ENCODE data around the gene SP140L. TPM values are rescaled to one million over a fixed set of nuclear protein-coding genes. Genes with fewer than 3 reads are reported as not detected.

SP140L gene
- total and polyA plus RNA-seq, 2 of the 8 experiments (the other 6 are each of a cell fraction or from before 2014, with no cell fraction given): 0.36 to 1.5 TPM

- H3K23ac ChIP-seq (ENCODE audit: insufficient read length): no peak overlapping the region
- H3K4me1 ChIP-seq (replicated peaks in 1 of 4; ENCODE audit: control insufficient read depth in 3 of 4, insufficient read depth in 4 of 4, low read length in 3 of 4): no peaks in the 10 kb centered on the region
- no peak overlapping the region for H2BK120ac ChIP-seq (replicated peaks; ENCODE audit: low read depth, low read length)
- no peak overlapping the region for H3K4ac ChIP-seq (replicated peaks; ENCODE audit: insufficient read length, low read depth, low read length)
- no peak overlapping the region for H2BK5ac ChIP-seq (ENCODE audit: low read depth, low read length)
- FAIRE-seq: no peak
- no peak for DNase-seq (ENCODE audit: low read depth in 1 of 2, low spot score in 2 of 2)
- no peak overlapping the region for H3K4me2 ChIP-seq (ENCODE audit: insufficient read depth in 1 of 2, low read depth in 2 of 2, low read length in 2 of 2)
- H3K14ac ChIP-seq (ENCODE audit: insufficient read length): no peak overlapping the region
- H3K9me3 ChIP-seq (ENCODE audit: insufficient read depth in 2 of 2, low read depth in 1 of 2, low read length in 1 of 2): no peaks in the 10 kb centered on the region
- CTCF ChIA-PET (ENCODE audit: partially characterized antibody): no interaction called here
- no peaks in the 10 kb centered on the region for H4K20me1 ChIP-seq (replicated peaks in 1 of 2; ENCODE audit: control insufficient read depth in 1 of 2, insufficient read depth in 2 of 2, low read length in 2 of 2)
- no peak overlapping the region for H2BK15ac ChIP-seq (ENCODE audit: low read length)
- H3K56ac ChIP-seq (replicated peaks; ENCODE audit: insufficient read length, low read depth, low read length): no peak overlapping the region
- 95% methylated on average over 4 of the region's 4 CpGs; no CpG with 5 or more reads in 1 of the 2 experiments for WGBS, 2 experiments (ENCODE audit: extremely low coverage in 1 of 2, insufficient coverage in 1 of 2, insufficient read length in 1 of 2, insufficient replicate concordance in 2 of 2, low coverage in 1 of 2, low lambda C conversion rate in 2 of 2, missing lambda C conversion rate in 1 of 2)
- no peaks in the 10 kb centered on the region for H3K23me2 ChIP-seq (ENCODE audit: low read depth, low read length)
- H3K79me2 ChIP-seq (ENCODE audit: control insufficient read depth in 1 of 2, insufficient read depth in 2 of 2, low read length in 2 of 2): no peaks in the 10 kb centered on the region
- H2BK20ac ChIP-seq (ENCODE audit: low read length): no peak overlapping the region
- H3K4me3 ChIP-seq (ENCODE audit: extremely low read depth in 1 of 4, insufficient read depth in 2 of 4, low read depth in 3 of 4, low read length in 4 of 4): no peak overlapping the region
- no peak overlapping the region for H4K91ac ChIP-seq (replicated peaks; ENCODE audit: insufficient read length, low read length)
- no peak for TF ChIP-seq YY1 (IDR thresholded peaks at IDR 0.05; ENCODE audit: low read depth, low read length)
- TF ChIP-seq CTBP2 (IDR thresholded peaks at IDR 0.05; ENCODE audit: borderline replicate concordance, insufficient read depth, insufficient read length, low read length): no peak
- TF ChIP-seq GABPA (IDR thresholded peaks at IDR 0.05; ENCODE audit: borderline replicate concordance, insufficient read depth, low read length): no peak
- TF ChIP-seq RNF2 (IDR thresholded peaks at IDR 0.05; ENCODE audit: borderline replicate concordance, low read depth, low read length, missing control alignments, poor library complexity, severe bottlenecking): no peak
- no peak for TF ChIP-seq SIN3A (conservative IDR thresholded peaks at IDR 0.05 in 1 of 2, IDR thresholded peaks at IDR 0.05 in 1 of 2; ENCODE audit: low read depth in 1 of 2, low read length in 2 of 2)
- no peak for TF ChIP-seq HDAC2 (IDR thresholded peaks at IDR 0.05; ENCODE audit: borderline replicate concordance in 1 of 2, low read depth in 2 of 2, low read length in 2 of 2)
- no peak for TF ChIP-seq EP300 (IDR thresholded peaks at IDR 0.05; ENCODE audit: borderline replicate concordance in 1 of 2, low read depth in 2 of 2, low read length in 2 of 2)
- no peak for TF ChIP-seq CHD2 (IDR thresholded peaks at IDR 0.05; ENCODE audit: low read length)
- no peak overlapping the region for H3K9ac ChIP-seq (replicated peaks in 1 of 4; ENCODE audit: extremely low read depth in 1 of 4, low read depth in 3 of 4, low read length in 3 of 4)
- no peaks in the 10 kb centered on the region for H3K36me3 ChIP-seq (ENCODE audit: control insufficient read depth in 2 of 4, insufficient read depth in 4 of 4, low read length in 3 of 4)
- H2AK5ac ChIP-seq (ENCODE audit: low read depth, low read length): no peak overlapping the region
- H4K8ac ChIP-seq (ENCODE audit: extremely low read depth, insufficient read depth, low read length): no peak overlapping the region
- H3K18ac ChIP-seq (ENCODE audit: extremely low read depth, low read length): no peak overlapping the region
- H2BK12ac ChIP-seq (ENCODE audit: low read depth, low read length): no peak overlapping the region
- peaks cover 1 to 7% (median 5%) of the 10 kb centered on the region in 4 experiments; a peak in 6 of 7 replicates for H3K27me3 ChIP-seq (replicated peaks in 1 of 4; ENCODE audit: control insufficient read depth in 3 of 4, extremely low read depth in 1 of 4, insufficient read depth in 3 of 4, low read length in 3 of 4)
- no peak overlapping the region for H3K27ac ChIP-seq (ENCODE audit: low read depth, low read length)
- H4K5ac ChIP-seq (ENCODE audit: insufficient read length, low read depth, low read length): no peak overlapping the region
- POLR2A ChIA-PET (ENCODE audit: partially characterized antibody): no interaction called here
- H2AFZ ChIP-seq (ENCODE audit: low read length): no peak overlapping the region
- no peaks in the 10 kb centered on the region for H3K79me1 ChIP-seq (ENCODE audit: low read depth, low read length)
Measured at GRCh38 chr2:230417436-230417835, 90.4 kb downstream of the SP140L start.

Data from H1 (cell line).